Epithelial cell of proximal tubule (primary cell): ENCODE measurements around the gene NAA25. TPM values are rescaled to one million over a fixed set of nuclear protein-coding genes. Genes with fewer than 3 reads are reported as not detected.

ENCODE experiments used
- DNase-seq: peaks from one replicate; pipeline ENCODE4 v3.0.0-alpha.2; 2011; ENCODE audit warnings: low read depth
- H3K4me3 ChIP-seq: 2 replicates; pipeline ENCODE4 v1.5.1; 2011; ENCODE audit warnings: low read depth, mild to moderate bottlenecking, low read length
- total RNA-seq: library from RNA; depleted of rRNA; stranded (reverse); fragments of >200 nt; gene quantifications from 2 replicates; pipeline ENCODE4 v1.2.3, GENCODE V29; 2015
- TF ChIP-seq, protein P1 (sequence below): conservative IDR thresholded peaks from 2 replicates; pipeline ENCODE4 v1.5.1; 2012; ENCODE audit warnings: low read depth, mild to moderate bottlenecking, low read length

Gene NAA25
- total RNA-seq, 1 donor from 2014 or later, result 11.8 TPM

DNA sequence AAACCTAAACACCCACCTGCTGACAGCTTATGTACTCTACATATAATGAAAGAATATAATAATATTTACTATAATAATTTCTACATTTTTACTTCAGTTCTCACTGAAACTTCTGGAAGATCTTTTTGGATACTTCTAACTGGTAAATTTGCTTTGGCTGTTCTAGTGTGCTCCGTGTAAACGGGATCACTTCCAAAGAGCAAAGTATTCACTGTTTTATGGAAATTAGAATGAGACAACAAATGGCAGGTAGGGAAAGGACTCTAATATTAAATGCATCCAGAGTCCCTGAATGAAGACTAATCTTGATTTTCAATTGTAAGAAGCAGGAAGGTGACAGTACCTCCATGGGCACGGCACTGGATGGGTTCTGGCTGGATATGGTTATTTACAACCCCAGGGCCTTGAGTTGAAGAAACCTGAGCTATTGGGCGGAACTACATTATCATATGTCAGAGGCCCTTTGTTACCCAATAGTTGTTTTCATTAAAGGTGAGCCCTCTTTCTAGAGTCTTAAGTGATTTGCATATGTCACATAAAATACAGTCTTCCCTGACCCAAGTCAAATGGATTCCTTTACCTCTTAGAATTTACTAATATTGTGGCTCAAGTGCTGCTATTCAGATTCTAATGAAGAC is 84.7 kb downstream of the NAA25 start:
- DNase-seq, result no peak
- H3K4me3 ChIP-seq, result no peak overlapping the region
- TF ChIP-seq, protein P1, sequence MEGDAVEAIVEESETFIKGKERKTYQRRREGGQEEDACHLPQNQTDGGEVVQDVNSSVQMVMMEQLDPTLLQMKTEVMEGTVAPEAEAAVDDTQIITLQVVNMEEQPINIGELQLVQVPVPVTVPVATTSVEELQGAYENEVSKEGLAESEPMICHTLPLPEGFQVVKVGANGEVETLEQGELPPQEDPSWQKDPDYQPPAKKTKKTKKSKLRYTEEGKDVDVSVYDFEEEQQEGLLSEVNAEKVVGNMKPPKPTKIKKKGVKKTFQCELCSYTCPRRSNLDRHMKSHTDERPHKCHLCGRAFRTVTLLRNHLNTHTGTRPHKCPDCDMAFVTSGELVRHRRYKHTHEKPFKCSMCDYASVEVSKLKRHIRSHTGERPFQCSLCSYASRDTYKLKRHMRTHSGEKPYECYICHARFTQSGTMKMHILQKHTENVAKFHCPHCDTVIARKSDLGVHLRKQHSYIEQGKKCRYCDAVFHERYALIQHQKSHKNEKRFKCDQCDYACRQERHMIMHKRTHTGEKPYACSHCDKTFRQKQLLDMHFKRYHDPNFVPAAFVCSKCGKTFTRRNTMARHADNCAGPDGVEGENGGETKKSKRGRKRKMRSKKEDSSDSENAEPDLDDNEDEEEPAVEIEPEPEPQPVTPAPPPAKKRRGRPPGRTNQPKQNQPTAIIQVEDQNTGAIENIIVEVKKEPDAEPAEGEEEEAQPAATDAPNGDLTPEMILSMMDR, result no peak

DNA sequence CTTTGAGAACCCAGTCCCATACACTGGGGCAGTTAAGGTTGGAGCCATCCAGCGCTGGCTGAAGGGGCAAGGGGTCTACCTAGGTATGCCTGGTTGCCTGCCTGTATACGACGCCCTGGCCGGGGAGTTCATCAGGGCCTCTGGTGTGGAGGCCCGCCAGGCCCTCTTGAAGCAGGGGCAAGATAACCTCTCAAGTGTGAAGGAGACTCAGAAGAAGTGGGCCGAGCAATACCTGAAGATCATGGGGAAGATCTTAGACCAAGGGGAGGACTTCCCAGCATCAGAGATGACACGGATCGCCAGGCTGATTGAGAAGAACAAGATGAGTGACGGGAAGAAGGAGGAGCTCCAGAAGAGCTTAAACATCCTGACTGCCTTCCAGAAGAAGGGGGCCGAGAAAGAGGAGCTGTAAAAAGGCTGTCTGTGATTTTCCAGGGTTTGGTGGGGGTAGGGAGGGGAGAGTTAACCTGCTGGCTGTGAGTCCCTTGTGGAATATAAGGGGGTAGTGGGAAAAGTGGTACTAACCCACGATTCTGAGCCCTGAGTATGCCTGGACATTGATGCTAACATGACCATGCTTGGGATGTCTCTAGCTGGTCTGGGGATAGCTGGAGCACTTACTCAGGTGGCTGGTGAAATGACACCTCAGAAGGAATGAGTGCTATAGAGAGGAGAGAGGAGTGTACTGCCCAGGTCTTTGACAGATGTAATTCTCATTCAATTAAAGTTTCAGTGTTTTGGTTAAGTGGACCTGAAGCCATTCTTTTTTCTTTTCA is 86.2 kb downstream of the NAA25 start:
- no peak overlapping the region for H3K4me3 ChIP-seq
- TF ChIP-seq, protein P1, result no peak
- DNase-seq, result no peak

DNA sequence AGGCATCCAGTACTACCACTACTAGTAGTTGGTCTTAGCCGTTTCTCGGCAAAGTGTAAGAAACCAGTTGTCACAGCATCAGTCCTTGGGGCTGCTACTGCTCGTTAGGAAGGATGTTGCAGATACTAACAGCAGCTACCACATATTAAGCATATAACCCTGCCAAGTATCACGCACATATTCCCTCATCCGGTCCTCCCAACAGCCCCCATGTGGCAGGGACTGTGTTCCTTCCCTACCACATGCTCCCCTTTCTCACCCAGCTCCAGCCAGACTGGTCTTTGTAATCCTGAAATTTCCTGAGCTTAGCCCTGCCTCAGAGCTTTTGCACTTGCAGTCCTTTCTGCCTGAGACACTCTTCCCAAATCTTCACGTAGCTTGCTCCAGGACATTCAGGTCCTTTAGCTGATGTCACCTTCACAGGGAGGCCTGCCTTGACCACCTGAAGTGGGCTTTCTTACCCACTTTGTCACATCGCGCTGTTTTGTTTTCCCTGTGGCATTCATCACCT is 87.6 kb downstream of the NAA25 start:
- TF ChIP-seq, protein P1, result no peak
- H3K4me3 ChIP-seq, result no peak overlapping the region

DNA sequence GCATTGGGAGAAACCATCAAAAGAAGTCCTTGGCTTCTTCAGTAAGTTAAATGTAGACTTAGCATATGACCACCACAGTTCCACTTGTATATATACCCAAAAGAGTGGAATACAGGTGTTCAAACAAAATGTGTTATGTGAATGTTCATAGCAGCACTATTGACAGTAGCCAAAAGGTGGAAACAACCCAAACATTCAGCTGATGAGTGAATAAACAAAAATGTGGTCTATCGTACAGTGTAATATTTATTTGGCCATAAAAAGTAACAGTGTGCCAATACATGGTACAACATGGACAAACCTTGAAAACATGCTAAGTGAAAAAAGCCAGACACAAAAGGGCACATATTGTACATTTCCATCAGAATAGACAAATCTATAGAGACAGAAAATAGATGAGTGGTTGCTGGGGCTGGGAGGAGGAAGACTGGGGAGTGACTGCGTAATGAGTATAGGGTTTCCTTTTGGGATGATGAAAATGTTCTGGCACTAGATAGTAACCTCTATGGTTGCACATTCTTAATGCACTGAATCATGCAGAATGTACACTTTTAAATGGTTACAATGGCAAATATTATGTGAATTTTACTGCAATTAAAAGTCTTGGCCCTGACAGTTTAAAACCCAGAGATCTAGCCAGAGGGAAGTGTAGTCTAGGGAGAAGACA is 89.9 kb downstream of the NAA25 start:
- TF ChIP-seq, protein P1, result no peak
- DNase-seq, result no peak
- no peak overlapping the region for H3K4me3 ChIP-seq

More for the DNA sequence above, 87.6 kb downstream of the NAA25 start:
- no peak for DNase-seq

DNA sequence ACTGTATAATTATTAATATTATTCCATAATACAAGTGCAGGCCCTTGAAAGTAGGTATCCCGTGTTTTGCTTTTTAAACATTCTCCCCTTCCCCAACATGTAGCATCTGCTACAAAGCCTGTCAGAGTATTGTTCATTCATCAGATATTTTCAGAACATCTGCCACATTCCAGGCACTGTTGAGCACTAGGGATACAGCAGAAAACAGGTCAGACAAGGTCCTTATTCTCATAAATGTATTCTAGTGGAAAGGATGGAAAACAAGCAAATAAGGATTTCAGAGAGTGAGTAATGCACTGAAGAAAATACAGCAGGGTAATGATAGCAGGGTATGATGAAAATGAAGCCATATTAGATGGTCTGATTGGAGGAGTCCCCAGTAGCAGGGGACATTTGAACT is 91.5 kb downstream of the NAA25 start:
- no peak for DNase-seq
- no peak overlapping the region for H3K4me3 ChIP-seq
- TF ChIP-seq, protein P1, result no peak

DNA sequence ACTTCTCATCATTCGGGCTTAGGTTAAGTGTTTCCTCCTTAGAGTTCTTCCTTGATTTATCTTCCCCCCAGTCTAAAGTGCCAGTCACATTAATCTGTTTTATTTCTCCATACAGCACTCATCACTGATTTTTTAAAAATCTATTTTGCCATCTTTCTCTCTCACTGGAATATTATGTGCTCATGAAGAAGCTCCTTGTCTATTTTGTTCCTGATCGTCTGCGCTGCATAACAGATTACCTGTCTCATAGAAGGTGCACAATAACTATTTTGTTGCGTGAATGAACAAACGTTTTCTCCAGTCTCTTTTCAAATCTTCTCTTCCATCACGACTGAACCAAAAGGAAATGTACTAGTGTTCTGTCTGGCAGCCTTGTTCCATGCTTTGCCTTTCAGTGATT is 92.6 kb downstream of the NAA25 start:
- no peak for DNase-seq
- TF ChIP-seq, protein P1, result no peak
- H3K4me3 ChIP-seq, result no peak overlapping the region
